Endometrium (tissue), 2 donors: ENCODE results near the gene XIST.
"Not testable (repeated sequence)": the region's sequence is repeated elsewhere in the genome, so short reads cannot be mapped to it uniquely, and the experiment has no call there.

ENCODE experiments used
- FAIRE-seq: peaks from 2 replicates; lab custom pipeline; 2012; peaks lifted over from hg19 to GRCh38; lab: Jason Lieb, UNC
- donor health status: control.
- donor health status: control.

XIST gene

GRCh38 chrX:73799888-73800287 is 52.6 kb downstream of the XIST start:
- no peak for FAIRE-seq

GRCh38 chrX:73792511-73792910 is 60.0 kb downstream of the XIST start:
- not testable (repeated sequence) for FAIRE-seq

GRCh38 chrX:73785493-73785892 is 67.0 kb downstream of the XIST start:
- no peak for FAIRE-seq
